ENCODE results near the gene MFAP3. TPM values are rescaled to one million over a fixed set of nuclear protein-coding genes. Genes with fewer than 3 reads are reported as not detected.
"Not testable (repeated sequence)": the region's sequence is repeated elsewhere in the genome, so short reads cannot be mapped to it uniquely, and the experiment has no call there.

The MFAP3 gene
- total RNA-seq: 24.3 and 29.9 TPM in 2 replicates

GRCh38 chr5:154038707-154039457, at the start of gene MFAP3, which contains the start of gene FAM114A2:
MFAP3 (plus strand) TSS chr5:154038967; CDS start chr5:154049723, 10,756 bp downstream.
FAM114A2 (minus strand) TSS chr5:154038910; CDS start chr5:154034953, 3,957 bp downstream.
- Mint-ChIP-seq H3K4me1 (ENCODE audit: low read depth) (peaks cover 50% of the 10 kb centered on the region), H3K4me3 (peak within 1 kb of the TSS; percentile 98), H3K36me3 (ENCODE audit: low read depth) (peaks cover 15% of the 10 kb centered on the region), H3K27me3 (ENCODE audit: insufficient read depth) (no peaks in the 10 kb centered on the region), H3K9me3 (no peaks in the 10 kb centered on the region), H3K27ac (peak within 1 kb of the TSS; percentile 94)
- intact Hi-C loops (cut with micrococcal nuclease): loop anchor here (1.0 to 5.0 kb wide), 9 partner anchors 36 to 903 kb away; partner anchors contain the start of genes CNOT8, LARP1, MRPL22 and SAP30L
- peak; percentile 88 for DNase-seq (ENCODE audit: low spot score)

- peaks cover 7% of the 10 kb centered on the region for H3K4me1 Mint-ChIP-seq (ENCODE audit: low read depth)
- no peak for DNase-seq (ENCODE audit: low spot score)
- H3K9me3 Mint-ChIP-seq: no peaks in the 10 kb centered on the region
- H3K27ac Mint-ChIP-seq: no peak overlapping the region
- no peak overlapping the region for H3K4me3 Mint-ChIP-seq
- H3K27me3 Mint-ChIP-seq (ENCODE audit: insufficient read depth): peaks cover 2% of the 10 kb centered on the region
- H3K36me3 Mint-ChIP-seq (ENCODE audit: low read depth): peaks cover 20% of the 10 kb centered on the region
- intact Hi-C loops (cut with micrococcal nuclease): no loop called here
Measured at GRCh38 chr5:153991168-153991567, 47.6 kb upstream of the MFAP3 start.

GRCh38 chr5:153998010-153998409, 40.8 kb upstream of the MFAP3 start:
- Mint-ChIP-seq H3K4me1 (ENCODE audit: low read depth) (peaks cover 7% of the 10 kb centered on the region), H3K36me3 (ENCODE audit: low read depth) (peaks cover 28% of the 10 kb centered on the region), H3K27me3 (ENCODE audit: insufficient read depth) (no peaks in the 10 kb centered on the region), H3K27ac (no peak overlapping the region), H3K9me3 (no peaks in the 10 kb centered on the region), H3K4me3 (no peak overlapping the region)
- DNase-seq (ENCODE audit: low spot score): no peak
- intact Hi-C loops (cut with micrococcal nuclease): no loop called here

GRCh38 chr5:153998768-153999167, 40.0 kb upstream of the MFAP3 start:
- Mint-ChIP-seq H3K4me3 (no peak overlapping the region), H3K27ac (no peak overlapping the region), H3K4me1 (ENCODE audit: low read depth) (peaks cover 7% of the 10 kb centered on the region), H3K36me3 (ENCODE audit: low read depth) (peaks cover 28% of the 10 kb centered on the region), H3K9me3 (no peaks in the 10 kb centered on the region), H3K27me3 (ENCODE audit: insufficient read depth) (no peaks in the 10 kb centered on the region)
- intact Hi-C loops (cut with micrococcal nuclease): no loop called here
- DNase-seq (ENCODE audit: low spot score): no peak

GRCh38 chr5:153999995-154000394, 38.8 kb upstream of the MFAP3 start:
- no peak overlapping the region for H3K4me3 Mint-ChIP-seq
- peaks cover 25% of the 10 kb centered on the region for H3K36me3 Mint-ChIP-seq (ENCODE audit: low read depth)
- no peak overlapping the region for H3K27ac Mint-ChIP-seq
- H3K9me3 Mint-ChIP-seq: no peaks in the 10 kb centered on the region
- H3K27me3 Mint-ChIP-seq (ENCODE audit: insufficient read depth): no peaks in the 10 kb centered on the region
- H3K4me1 Mint-ChIP-seq (ENCODE audit: low read depth): no peaks in the 10 kb centered on the region
- no peak for DNase-seq (ENCODE audit: low spot score)
- intact Hi-C loops (cut with micrococcal nuclease): no loop called here

- DNase-seq (ENCODE audit: low spot score): no peak
- intact Hi-C loops (cut with micrococcal nuclease): no loop called here
- no peak overlapping the region for H3K27ac Mint-ChIP-seq
- H3K36me3 Mint-ChIP-seq (ENCODE audit: low read depth): peaks cover 23% of the 10 kb centered on the region
- no peak overlapping the region for H3K4me3 Mint-ChIP-seq
- H3K9me3 Mint-ChIP-seq: no peaks in the 10 kb centered on the region
- H3K27me3 Mint-ChIP-seq (ENCODE audit: insufficient read depth): no peaks in the 10 kb centered on the region
- H3K4me1 Mint-ChIP-seq (ENCODE audit: low read depth): no peaks in the 10 kb centered on the region
Measured at GRCh38 chr5:154000703-154001102, 38.1 kb upstream of the MFAP3 start.

- H3K27me3 Mint-ChIP-seq (ENCODE audit: insufficient read depth): no peaks in the 10 kb centered on the region
- no peak overlapping the region for H3K4me3 Mint-ChIP-seq
- peaks cover 18% of the 10 kb centered on the region for H3K36me3 Mint-ChIP-seq (ENCODE audit: low read depth)
- H3K4me1 Mint-ChIP-seq (ENCODE audit: low read depth): no peaks in the 10 kb centered on the region
- DNase-seq (ENCODE audit: low spot score): no peak
- intact Hi-C loops (cut with micrococcal nuclease): no loop called here
- H3K27ac Mint-ChIP-seq: no peak overlapping the region
- no peaks in the 10 kb centered on the region for H3K9me3 Mint-ChIP-seq
Measured at GRCh38 chr5:154002093-154002492, 36.7 kb upstream of the MFAP3 start.

GRCh38 chr5:154002511-154003020, 36.2 kb upstream of the MFAP3 start:
- Mint-ChIP-seq H3K9me3 (no peaks in the 10 kb centered on the region), H3K36me3 (ENCODE audit: low read depth) (peaks cover 15% of the 10 kb centered on the region), H3K4me3 (no peak overlapping the region), H3K4me1 (ENCODE audit: low read depth) (no peaks in the 10 kb centered on the region), H3K27me3 (ENCODE audit: insufficient read depth) (no peaks in the 10 kb centered on the region), H3K27ac (no peak overlapping the region)
- intact Hi-C loops (cut with micrococcal nuclease): no loop called here
- no peak for DNase-seq (ENCODE audit: low spot score)

GRCh38 chr5:154005648-154006047, 33.1 kb upstream of the MFAP3 start:
- intact Hi-C loops (cut with micrococcal nuclease): no loop called here
- no peaks in the 10 kb centered on the region for H3K27me3 Mint-ChIP-seq (ENCODE audit: insufficient read depth)
- peaks cover 11% of the 10 kb centered on the region for H3K36me3 Mint-ChIP-seq (ENCODE audit: low read depth)
- H3K4me3 Mint-ChIP-seq: no peak overlapping the region
- no peaks in the 10 kb centered on the region for H3K9me3 Mint-ChIP-seq
- H3K4me1 Mint-ChIP-seq (ENCODE audit: low read depth): no peaks in the 10 kb centered on the region
- no peak for DNase-seq (ENCODE audit: low spot score)
- no peak overlapping the region for H3K27ac Mint-ChIP-seq

GRCh38 chr5:154010660-154011059, 28.1 kb upstream of the MFAP3 start:
- Mint-ChIP-seq H3K4me1 (ENCODE audit: low read depth) (no peaks in the 10 kb centered on the region), H3K27ac (no peak overlapping the region), H3K4me3 (no peak overlapping the region), H3K36me3 (ENCODE audit: low read depth) (peaks cover 15% of the 10 kb centered on the region), H3K27me3 (ENCODE audit: insufficient read depth) (no peaks in the 10 kb centered on the region), H3K9me3 (no peaks in the 10 kb centered on the region)
- intact Hi-C loops (cut with micrococcal nuclease): no loop called here
- no peak for DNase-seq (ENCODE audit: low spot score)

GRCh38 chr5:154015071-154015693, 23.6 kb upstream of the MFAP3 start:
- no peaks in the 10 kb centered on the region for H3K4me1 Mint-ChIP-seq (ENCODE audit: low read depth)
- DNase-seq (ENCODE audit: low spot score): no peak
- no peak overlapping the region for H3K4me3 Mint-ChIP-seq
- H3K27ac Mint-ChIP-seq: no peak overlapping the region
- H3K9me3 Mint-ChIP-seq: no peaks in the 10 kb centered on the region
- no peaks in the 10 kb centered on the region for H3K27me3 Mint-ChIP-seq (ENCODE audit: insufficient read depth)
- peaks cover 38% of the 10 kb centered on the region for H3K36me3 Mint-ChIP-seq (ENCODE audit: low read depth)
- intact Hi-C loops (cut with micrococcal nuclease): no loop called here

- intact Hi-C loops (cut with micrococcal nuclease); DNase-seq (ENCODE audit: low spot score); H3K27me3 Mint-ChIP-seq (ENCODE audit: insufficient read depth); H3K4me1 Mint-ChIP-seq (ENCODE audit: low read depth); H3K9me3 Mint-ChIP-seq; H3K27ac Mint-ChIP-seq; H3K4me3 Mint-ChIP-seq: not testable (repeated sequence)
- peaks cover 45% of the 10 kb centered on the region for H3K36me3 Mint-ChIP-seq (ENCODE audit: low read depth)
Measured at GRCh38 chr5:154018919-154019318, 19.8 kb upstream of the MFAP3 start.

- Mint-ChIP-seq H3K36me3 (ENCODE audit: low read depth) (peaks cover 21% of the 10 kb centered on the region), H3K4me1 (ENCODE audit: low read depth) (no peaks in the 10 kb centered on the region)
Measured at GRCh38 chr5:154025951-154026350, 12.8 kb upstream of the MFAP3 start.

More at GRCh38 chr5:154025951-154026350, 12.8 kb upstream of the MFAP3 start:
- H3K9me3 Mint-ChIP-seq: no peaks in the 10 kb centered on the region
- intact Hi-C loops (cut with micrococcal nuclease): no loop called here
- H3K27ac Mint-ChIP-seq: no peak overlapping the region
- no peak for DNase-seq (ENCODE audit: low spot score)
- H3K27me3 Mint-ChIP-seq (ENCODE audit: insufficient read depth): no peaks in the 10 kb centered on the region
- no peak overlapping the region for H3K4me3 Mint-ChIP-seq

Measured in activated T-helper 1 cell treated with anti-CD3 and anti-CD28 coated beads, Interleukin-12 subunit alpha, Interleukin-12 subunit beta, Interleukin-2, Interleukin-4 antibody, amounts not matched to agents 30 ng/mL and 10 ng/mL and 1 ng/mL, durations not matched to agents 14 hours and 24 hours and 36 hours (primary cell).